Esophagus muscularis mucosa (tissue), 4 donors: Measurements from ENCODE around the gene GALNTL6.

ENCODE experiments used
- CTCF ChIP-seq, 3 experiments: fragments of 200-600 bp in 2 of 3; fragments of 450-650 bp in 1 of 3; sonication (generic) in 2 of 3; IDR thresholded peaks; one replicate each; pipeline ENCODE4 v1.5.1; 2017 to 2019; ENCODE audit warnings: antibody characterized with exemption in 3 of 3, mild to moderate bottlenecking in 2 of 3, moderate library complexity in 1 of 3
- EP300 ChIP-seq: sonication (generic); formaldehyde crosslinking; IDR thresholded peaks from one replicate; pipeline ENCODE4 v1.6.1; 2017; ENCODE audit warnings: antibody characterized with exemption
- POLR2AphosphoS5 ChIP-seq, 2 donors: sonication (generic); formaldehyde crosslinking; IDR thresholded peaks; one replicate each; pipeline ENCODE4 v1.6.1; 2017; ENCODE audit warnings: antibody characterized with exemption in 2 of 2

DNA sequence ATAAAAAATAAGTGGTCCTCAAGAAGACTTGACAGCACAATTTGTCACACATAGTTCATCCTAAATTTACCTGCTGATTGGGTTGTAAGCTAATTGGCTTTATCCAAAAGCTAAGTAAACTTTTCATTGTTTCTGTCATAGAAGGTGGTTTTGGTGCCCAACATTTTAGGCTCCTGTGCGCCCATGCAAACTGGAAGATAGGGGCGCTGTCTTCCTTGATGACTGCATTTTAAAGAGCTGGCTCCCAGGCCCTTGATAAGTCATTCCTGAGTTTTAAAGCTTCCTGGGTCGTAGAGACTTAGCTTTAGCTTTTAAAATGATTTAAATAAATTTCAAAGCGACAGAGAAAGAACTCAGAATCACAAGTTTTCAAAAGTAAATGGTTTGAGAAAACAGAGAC is 730.0 kb downstream of the GALNTL6 start:
- no peak for TF ChIP-seq EP300
- no peak for TF ChIP-seq CTCF (IDR thresholded peaks at IDR 0.05)
- no peak for TF ChIP-seq POLR2AphosphoS5 (IDR thresholded peaks at IDR 0.05)
